ENCODE measurements around the gene ADAMTS14. TPM values are rescaled to one million over a fixed set of nuclear protein-coding genes. Genes with fewer than 3 reads are reported as not detected.

ADAMTS14 gene
- total RNA-seq, 2 donors from 2014 or later, result 0.53 to 0.81 TPM

Other genes starting within 250 kb of the ADAMTS14 start
- not detected for gene NODAL, start 230.8 kb upstream of the ADAMTS14 start, total RNA-seq
- 1 to 10 TPM; 4.4 to 8.3 TPM for gene PALD1, start 193.7 kb upstream of the ADAMTS14 start, total RNA-seq
- 1 to 10 TPM; 1.5 to 4.6 TPM for gene PRF1, start 69.8 kb upstream of the ADAMTS14 start, total RNA-seq
- not detected for gene TBATA, start 112.9 kb downstream of the ADAMTS14 start, total RNA-seq
- gene SGPL1, start 143.4 kb downstream of the ADAMTS14 start, total RNA-seq, result 10 to 100 TPM; 18.5 to 19.3 TPM
- gene PCBD1, start 216.1 kb downstream of the ADAMTS14 start, total RNA-seq, result 100 to 1,000 TPM; 103 to 116 TPM